Type B pancreatic cell (in vitro differentiated cells): Measurements from ENCODE around the gene RAPGEF5. TPM values are rescaled to one million over a fixed set of nuclear protein-coding genes. Genes with fewer than 3 reads are reported as not detected.
A peak's percentile ranks its signal among the peaks of the same experiment; 100 is the strongest.

Experiments
- DNase-seq: peaks from one replicate; pipeline ENCODE4 v3.0.0; 2021; ENCODE audit warnings: mixed read lengths; ENCODE audit not compliant: unreplicated experiment; ENCODE audit errors: extremely low spot score
- H3K27ac Mint-ChIP-seq: 2 replicates; pipeline ENCODE4 v1.8.0; 2021; ENCODE audit warnings: mild to moderate bottlenecking, mixed read lengths
- H3K27me3 Mint-ChIP-seq: 2 replicates; pipeline ENCODE4 v1.8.0; 2021; ENCODE audit warnings: mixed read lengths
- H3K36me3 Mint-ChIP-seq: 2 replicates; pipeline ENCODE4 v1.8.0; 2021; ENCODE audit warnings: mixed read lengths
- H3K4me1 Mint-ChIP-seq: one replicate; pipeline ENCODE4 v1.8.0; 2021; ENCODE audit warnings: mixed read lengths; ENCODE audit not compliant: unreplicated experiment
- H3K4me3 Mint-ChIP-seq: 2 replicates; pipeline ENCODE4 v1.8.0; 2021; ENCODE audit warnings: mild to moderate bottlenecking, mixed read lengths
- H3K9me3 Mint-ChIP-seq: 2 replicates; pipeline ENCODE4 v1.8.0; 2021; ENCODE audit warnings: mixed read lengths
- CTCF ChIP-seq: fragments of 200-600 bp; sonication (generic); conservative IDR thresholded peaks from 2 replicates; pipeline ENCODE4 v1.5.0; 2021; ENCODE audit warnings: antibody characterized with exemption, mild to moderate bottlenecking
- total RNA-seq: library from RNA; stranded (reverse); gene quantifications from 2 replicates; pipeline ENCODE4 v1.2.1, GENCODE V29; 2021; ENCODE audit warnings: low replicate concordance

Gene RAPGEF5
- total RNA-seq, 1 donor from 2014 or later: 13.3 TPM

GRCh38 chr7:22361320-22361719 is 4.4 kb upstream of the RAPGEF5 start:
- no peaks in the 10 kb centered on the region for H3K36me3 Mint-ChIP-seq
- H3K9me3 Mint-ChIP-seq: no peaks in the 10 kb centered on the region
- peaks cover 17% of the 10 kb centered on the region for H3K27me3 Mint-ChIP-seq
- no peak for DNase-seq
- H3K27ac Mint-ChIP-seq: no peak overlapping the region
- no peak overlapping the region for H3K4me3 Mint-ChIP-seq
- no peak for TF ChIP-seq CTCF
- H3K4me1 Mint-ChIP-seq: peaks cover 4% of the 10 kb centered on the region

GRCh38 chr7:22358820-22359697 is 2.1 kb upstream of the RAPGEF5 start:
- TF ChIP-seq CTCF: no peak
- Mint-ChIP-seq H3K36me3 (no peaks in the 10 kb centered on the region), H3K4me1 (peaks cover 4% of the 10 kb centered on the region), H3K27ac (no peak overlapping the region), H3K9me3 (peaks cover 6% of the 10 kb centered on the region), H3K27me3 (peaks cover 32% of the 10 kb centered on the region), H3K4me3 (peak overlapping the region; percentile 64)
- no peak for DNase-seq

- DNase-seq: no peak
- Mint-ChIP-seq H3K9me3 (peaks cover 10% of the 10 kb centered on the region), H3K27me3 (peaks cover 36% of the 10 kb centered on the region), H3K4me3 (peak overlapping the region; percentile 91), H3K4me1 (peaks cover 4% of the 10 kb centered on the region), H3K27ac (peak overlapping the region; percentile 83), H3K36me3 (no peaks in the 10 kb centered on the region)
- TF ChIP-seq CTCF: no peak
Measured at GRCh38 chr7:22357311-22358175, 589 bp upstream of the RAPGEF5 start.

GRCh38 chr7:22356010-22356691 is 803 bp downstream of the RAPGEF5 start:
- no peak for DNase-seq
- Mint-ChIP-seq H3K4me3 (peak overlapping the region; percentile 84), H3K36me3 (no peaks in the 10 kb centered on the region), H3K27ac (no peak overlapping the region), H3K27me3 (peaks cover 36% of the 10 kb centered on the region), H3K9me3 (peaks cover 10% of the 10 kb centered on the region), H3K4me1 (peaks cover 4% of the 10 kb centered on the region)
- no peak for TF ChIP-seq CTCF

- peaks cover 36% of the 10 kb centered on the region for H3K27me3 Mint-ChIP-seq
- no peak for DNase-seq
- TF ChIP-seq CTCF: no peak
- no peak overlapping the region for H3K27ac Mint-ChIP-seq
- H3K36me3 Mint-ChIP-seq: no peaks in the 10 kb centered on the region
- H3K4me1 Mint-ChIP-seq: peaks cover 4% of the 10 kb centered on the region
- peaks cover 10% of the 10 kb centered on the region for H3K9me3 Mint-ChIP-seq
- peak overlapping the region; percentile 84 for H3K4me3 Mint-ChIP-seq
Measured at GRCh38 chr7:22355620-22356009, 1.3 kb downstream of the RAPGEF5 start.
